ENCODE results near the gene SKI.

GRCh38 chr1:2235300-2235998 lies 7.3 kb downstream of the SKI start:
- TF ChIP-seq CTCF (conservative IDR thresholded peaks at IDR 0.05; ENCODE audit: low read length): no peak
- no peak for TF ChIP-seq EZH2phosphoT487 (IDR thresholded peaks at IDR 0.05; ENCODE audit: borderline replicate concordance, low read depth, low read length)

All from OCI-LY7 (cell line).